Ovary (tissue), 3 donors: ENCODE results near the gene SLC12A5.

ENCODE experiments used
- POLR2A ChIP-seq: fragments of 450-650 bp; IDR thresholded peaks from one replicate; pipeline ENCODE4 v1.6.1; 2017; ENCODE audit warnings: antibody characterized with exemption, mild to moderate bottlenecking, moderate library complexity
- TF ChIP-seq, protein P1 (sequence below), 3 donors: fragments of 450-650 bp in 2 of 3; fragments of 200-600 bp in 1 of 3; IDR thresholded peaks; one replicate each; pipeline versions ENCODE4 v1.5.1 to v1.8.0; 2016 to 2022; ENCODE audit warnings: antibody characterized with exemption in 3 of 3, mild to moderate bottlenecking in 1 of 3
- donor health status: DM: no; HTN: no; CAD: no.

DNA sequence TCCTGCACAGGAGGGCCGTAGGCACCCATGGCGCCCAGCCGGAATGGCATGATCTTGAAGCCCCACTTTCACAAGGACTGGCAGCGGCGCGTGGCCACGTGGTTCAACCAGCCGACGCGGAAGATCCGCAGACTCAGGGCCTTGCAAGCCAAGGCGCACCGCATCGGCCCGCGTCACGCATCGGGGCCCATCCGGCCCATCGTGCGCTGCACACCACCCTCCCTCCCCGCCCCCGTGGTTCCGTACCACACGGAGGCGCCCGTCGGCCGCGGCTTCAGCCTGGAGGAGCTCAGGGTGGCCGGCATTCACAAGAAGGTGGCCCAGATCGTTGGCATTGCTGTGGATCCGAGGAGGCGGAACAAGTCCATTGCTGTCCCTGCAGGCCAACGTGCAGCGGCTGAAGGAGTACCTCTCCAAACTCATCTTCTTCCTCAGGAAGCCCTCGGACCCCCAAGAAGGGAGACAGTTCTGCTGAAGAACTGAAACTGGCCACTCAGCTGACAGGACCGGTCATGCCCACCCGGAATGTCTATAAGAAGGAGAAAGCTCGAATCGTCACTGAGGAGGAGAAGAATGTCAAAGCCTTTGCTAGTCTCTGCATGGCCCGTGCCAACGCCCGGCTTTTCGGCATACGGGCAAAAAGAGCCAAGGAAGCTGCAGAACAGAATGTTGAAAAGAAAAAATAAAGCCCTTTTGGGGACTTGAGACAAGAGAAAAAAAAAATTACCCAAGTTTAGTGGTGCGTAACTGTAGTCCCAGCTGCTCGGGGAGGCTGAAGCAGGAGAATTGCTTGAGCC, 70.7 kb downstream of the SLC12A5 start:
- TF ChIP-seq, protein P1, sequence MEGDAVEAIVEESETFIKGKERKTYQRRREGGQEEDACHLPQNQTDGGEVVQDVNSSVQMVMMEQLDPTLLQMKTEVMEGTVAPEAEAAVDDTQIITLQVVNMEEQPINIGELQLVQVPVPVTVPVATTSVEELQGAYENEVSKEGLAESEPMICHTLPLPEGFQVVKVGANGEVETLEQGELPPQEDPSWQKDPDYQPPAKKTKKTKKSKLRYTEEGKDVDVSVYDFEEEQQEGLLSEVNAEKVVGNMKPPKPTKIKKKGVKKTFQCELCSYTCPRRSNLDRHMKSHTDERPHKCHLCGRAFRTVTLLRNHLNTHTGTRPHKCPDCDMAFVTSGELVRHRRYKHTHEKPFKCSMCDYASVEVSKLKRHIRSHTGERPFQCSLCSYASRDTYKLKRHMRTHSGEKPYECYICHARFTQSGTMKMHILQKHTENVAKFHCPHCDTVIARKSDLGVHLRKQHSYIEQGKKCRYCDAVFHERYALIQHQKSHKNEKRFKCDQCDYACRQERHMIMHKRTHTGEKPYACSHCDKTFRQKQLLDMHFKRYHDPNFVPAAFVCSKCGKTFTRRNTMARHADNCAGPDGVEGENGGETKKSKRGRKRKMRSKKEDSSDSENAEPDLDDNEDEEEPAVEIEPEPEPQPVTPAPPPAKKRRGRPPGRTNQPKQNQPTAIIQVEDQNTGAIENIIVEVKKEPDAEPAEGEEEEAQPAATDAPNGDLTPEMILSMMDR (IDR thresholded peaks at IDR 0.05), result no peak
- no peak for TF ChIP-seq POLR2A
